ENCODE data around the gene ZNF728.
"Not testable (repeated sequence)": the region's sequence is repeated elsewhere in the genome, so short reads cannot be mapped to it uniquely, and the experiment has no call there.

Gene ZNF728

DNA sequence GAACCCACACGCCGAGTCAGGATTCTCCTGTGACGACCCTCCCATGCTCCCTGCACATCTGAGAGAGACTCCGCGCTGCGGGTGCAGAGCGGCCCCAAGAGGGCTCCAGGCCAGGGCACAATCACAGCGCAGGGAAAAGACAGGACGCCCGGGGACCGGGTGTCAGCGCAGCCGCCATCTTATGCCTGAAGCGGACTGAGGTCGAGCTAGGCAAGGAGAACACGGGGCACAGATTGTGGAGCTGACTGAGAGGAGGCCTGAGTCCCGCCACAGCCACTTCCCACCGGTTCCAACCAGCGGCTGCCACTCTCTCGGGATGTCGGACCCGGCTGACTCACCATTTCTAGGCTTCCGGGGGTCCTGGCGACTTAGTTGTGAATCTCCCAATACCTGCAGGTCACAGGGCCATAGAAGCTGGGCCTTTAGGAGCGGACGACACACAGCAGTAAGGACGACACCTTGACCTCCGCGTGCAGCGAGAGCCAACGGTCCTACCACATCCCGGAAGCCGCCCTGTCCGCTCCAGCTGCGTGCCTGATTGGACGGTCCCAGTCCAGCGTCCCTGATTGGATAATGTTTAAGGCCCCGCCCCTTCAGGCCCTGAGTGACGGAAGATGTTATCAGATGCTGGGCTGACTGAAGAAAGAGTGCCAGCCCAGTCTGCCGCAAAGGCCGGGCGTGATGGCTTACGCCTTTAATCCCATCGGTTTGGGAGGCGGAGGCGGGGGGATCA is at the start of gene ZNF728:
Gene ZNF728 (minus strand): TSS at position 487 of the 733 bp plus-strand sequence. CDS start 146 bp downstream, at position 341.
- no peak for DNase-seq (ENCODE audit: low read depth, low spot score)
- in situ Hi-C loops (cut with HindIII; ENCODE audit: low sequenced_read_pairs) = no loop called here
- TF ChIP-seq, protein P1, sequence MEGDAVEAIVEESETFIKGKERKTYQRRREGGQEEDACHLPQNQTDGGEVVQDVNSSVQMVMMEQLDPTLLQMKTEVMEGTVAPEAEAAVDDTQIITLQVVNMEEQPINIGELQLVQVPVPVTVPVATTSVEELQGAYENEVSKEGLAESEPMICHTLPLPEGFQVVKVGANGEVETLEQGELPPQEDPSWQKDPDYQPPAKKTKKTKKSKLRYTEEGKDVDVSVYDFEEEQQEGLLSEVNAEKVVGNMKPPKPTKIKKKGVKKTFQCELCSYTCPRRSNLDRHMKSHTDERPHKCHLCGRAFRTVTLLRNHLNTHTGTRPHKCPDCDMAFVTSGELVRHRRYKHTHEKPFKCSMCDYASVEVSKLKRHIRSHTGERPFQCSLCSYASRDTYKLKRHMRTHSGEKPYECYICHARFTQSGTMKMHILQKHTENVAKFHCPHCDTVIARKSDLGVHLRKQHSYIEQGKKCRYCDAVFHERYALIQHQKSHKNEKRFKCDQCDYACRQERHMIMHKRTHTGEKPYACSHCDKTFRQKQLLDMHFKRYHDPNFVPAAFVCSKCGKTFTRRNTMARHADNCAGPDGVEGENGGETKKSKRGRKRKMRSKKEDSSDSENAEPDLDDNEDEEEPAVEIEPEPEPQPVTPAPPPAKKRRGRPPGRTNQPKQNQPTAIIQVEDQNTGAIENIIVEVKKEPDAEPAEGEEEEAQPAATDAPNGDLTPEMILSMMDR (IDR thresholded peaks at IDR 0.05; ENCODE audit: low read depth, low read length) = no peak
- H3K4me3 ChIP-seq (ENCODE audit: low read depth, low read length) = no peak within 1 kb of the TSS

DNA sequence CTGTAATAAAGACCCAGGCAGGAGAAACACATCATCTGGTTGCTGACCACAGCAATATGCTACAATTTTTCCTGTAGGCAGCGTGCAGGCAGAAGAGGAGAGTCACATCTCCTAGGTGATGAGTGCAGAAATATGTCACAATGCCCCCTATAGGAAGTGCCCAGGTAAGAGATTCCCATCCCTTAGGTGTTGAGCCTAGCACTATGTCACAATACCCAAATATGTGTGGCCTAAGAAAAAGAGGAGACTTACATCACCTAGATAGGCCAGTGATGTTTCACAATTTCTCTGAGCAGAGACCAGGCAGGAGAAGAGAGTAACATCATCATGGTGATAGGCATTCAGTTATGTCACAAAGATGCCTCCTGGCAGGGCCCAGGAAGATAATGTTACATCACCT is 49.4 kb upstream of the ZNF728 start:
- H3K4me3 ChIP-seq (ENCODE audit: low read depth, low read length) = no peak overlapping the region
- in situ Hi-C loops (cut with HindIII; ENCODE audit: low sequenced_read_pairs) = no loop called here
- no peak for DNase-seq (ENCODE audit: low read depth, low spot score)
- TF ChIP-seq, protein P1 (IDR thresholded peaks at IDR 0.05; ENCODE audit: low read depth, low read length) = no peak

DNA sequence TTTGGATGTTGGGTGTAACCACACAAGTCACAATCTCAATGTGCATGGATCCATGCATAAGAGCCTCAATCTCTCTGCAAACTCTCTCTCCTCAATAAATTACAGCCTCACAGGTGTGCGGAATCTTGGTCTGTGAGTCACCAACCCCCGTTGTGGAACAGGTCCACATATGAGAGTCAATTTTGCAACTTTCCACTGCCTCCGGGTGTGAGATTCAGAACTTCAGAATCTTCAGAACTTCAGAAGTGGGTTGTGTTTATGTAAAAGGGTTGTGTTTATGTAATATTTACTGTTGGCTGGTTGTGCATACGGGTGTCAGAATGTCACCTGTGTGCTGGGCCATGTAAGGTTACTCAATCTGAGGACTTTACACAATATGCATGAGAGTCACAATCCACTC is 46.3 kb upstream of the ZNF728 start:
- TF ChIP-seq, protein P1 (IDR thresholded peaks at IDR 0.05; ENCODE audit: low read depth, low read length) = no peak
- no peak for DNase-seq (ENCODE audit: low read depth, low spot score)
- H3K4me3 ChIP-seq (ENCODE audit: low read depth, low read length) = no peak overlapping the region
- in situ Hi-C loops (cut with HindIII; ENCODE audit: low sequenced_read_pairs) = no loop called here

DNA sequence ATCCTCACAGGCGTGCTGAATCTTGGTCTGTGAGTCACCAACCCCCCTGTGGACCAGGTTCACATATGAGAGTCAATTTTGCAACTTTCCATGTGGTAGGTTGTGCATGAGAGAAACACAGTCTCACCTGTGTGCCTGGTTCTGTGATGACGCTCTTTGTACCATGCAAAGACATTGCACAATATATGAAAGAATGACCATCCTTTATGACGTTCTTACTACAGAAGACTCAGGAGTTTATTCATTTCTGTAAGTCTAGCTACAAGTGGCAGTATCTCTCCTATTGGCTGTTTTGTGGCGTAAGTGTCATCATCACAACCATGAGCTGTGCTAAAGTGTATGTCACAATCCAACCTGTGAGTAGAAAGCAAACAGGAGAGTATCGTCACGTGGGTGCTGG is 43.8 kb upstream of the ZNF728 start:
- TF ChIP-seq, protein P1 (IDR thresholded peaks at IDR 0.05; ENCODE audit: low read depth, low read length) = no peak
- DNase-seq (ENCODE audit: low read depth, low spot score) = no peak
- no peak overlapping the region for H3K4me3 ChIP-seq (ENCODE audit: low read depth, low read length)
- in situ Hi-C loops (cut with HindIII; ENCODE audit: low sequenced_read_pairs) = no loop called here

DNA sequence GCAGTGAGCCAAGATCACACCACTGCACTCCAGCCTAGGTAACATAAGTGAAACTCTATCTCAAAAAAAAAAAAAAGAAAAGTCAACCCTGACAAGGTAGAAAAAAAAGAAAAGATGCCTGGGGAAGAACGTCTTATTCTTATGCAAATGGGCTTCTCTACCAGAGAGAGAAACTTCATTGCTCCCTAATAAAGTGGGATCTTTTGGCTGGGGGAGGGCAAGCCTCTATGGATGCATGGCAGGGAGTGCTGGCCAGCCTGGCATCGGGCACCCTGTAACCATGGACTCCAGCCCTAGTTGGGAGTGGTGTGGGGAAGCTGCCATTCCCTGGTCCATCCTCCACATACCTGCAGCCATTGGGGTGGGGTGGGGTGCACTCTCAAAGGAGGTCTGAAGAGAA is 30.7 kb upstream of the ZNF728 start:
- TF ChIP-seq, protein P1 (IDR thresholded peaks at IDR 0.05; ENCODE audit: low read depth, low read length) = no peak
- no peak overlapping the region for H3K4me3 ChIP-seq (ENCODE audit: low read depth, low read length)
- no peak for DNase-seq (ENCODE audit: low read depth, low spot score)
- in situ Hi-C loops (cut with HindIII; ENCODE audit: low sequenced_read_pairs) = no loop called here

DNA sequence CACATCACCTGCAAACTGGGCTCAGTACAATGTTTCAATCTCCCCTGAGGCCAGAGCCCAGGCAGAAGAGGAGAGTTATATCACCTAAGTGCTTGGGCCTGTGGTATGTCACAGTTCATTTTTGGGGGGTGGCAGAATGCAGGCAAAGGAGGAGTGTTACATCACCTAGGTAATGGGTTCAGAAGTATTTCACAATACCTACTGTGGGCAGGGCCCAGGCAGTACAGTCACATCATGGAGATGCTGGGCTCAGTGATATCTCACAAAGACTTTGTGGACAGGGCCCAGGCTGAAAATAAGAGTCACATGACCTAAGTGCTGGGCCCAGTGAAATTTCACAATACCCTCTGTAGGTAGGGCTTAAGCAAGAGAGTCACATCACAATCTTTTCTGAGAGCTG is 12.7 kb upstream of the ZNF728 start:
- TF ChIP-seq, protein P1 (IDR thresholded peaks at IDR 0.05; ENCODE audit: low read depth, low read length) = no peak
- in situ Hi-C loops (cut with HindIII; ENCODE audit: low sequenced_read_pairs) = no loop called here
- no peak for DNase-seq (ENCODE audit: low read depth, low spot score)
- H3K4me3 ChIP-seq (ENCODE audit: low read depth, low read length) = no peak overlapping the region

DNA sequence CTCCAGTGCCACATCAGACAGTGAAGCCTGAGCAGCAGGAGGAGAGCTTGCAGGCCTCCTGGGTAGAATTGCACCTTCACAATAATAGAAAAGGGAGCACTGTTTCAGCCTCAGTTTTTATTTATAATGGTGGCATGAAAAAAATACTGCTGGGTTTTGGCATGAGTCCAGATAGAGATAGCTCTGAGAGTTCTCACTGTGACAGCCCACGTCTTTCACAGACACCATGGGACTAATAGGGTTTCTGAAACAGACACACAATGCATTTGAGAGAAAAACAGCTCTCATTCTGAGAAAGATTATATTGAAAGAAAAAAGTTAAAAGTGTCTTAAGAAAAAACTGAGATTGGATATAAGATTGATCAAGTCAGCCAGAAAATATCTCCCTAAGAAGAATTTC is 8.0 kb downstream of the ZNF728 start:
- in situ Hi-C loops (cut with HindIII; ENCODE audit: low sequenced_read_pairs); H3K4me3 ChIP-seq (ENCODE audit: low read depth, low read length); DNase-seq (ENCODE audit: low read depth, low spot score): not testable (repeated sequence)

Data from astrocyte of the spinal cord (primary cell).